ENCODE data around the gene RTP3.

DNA sequence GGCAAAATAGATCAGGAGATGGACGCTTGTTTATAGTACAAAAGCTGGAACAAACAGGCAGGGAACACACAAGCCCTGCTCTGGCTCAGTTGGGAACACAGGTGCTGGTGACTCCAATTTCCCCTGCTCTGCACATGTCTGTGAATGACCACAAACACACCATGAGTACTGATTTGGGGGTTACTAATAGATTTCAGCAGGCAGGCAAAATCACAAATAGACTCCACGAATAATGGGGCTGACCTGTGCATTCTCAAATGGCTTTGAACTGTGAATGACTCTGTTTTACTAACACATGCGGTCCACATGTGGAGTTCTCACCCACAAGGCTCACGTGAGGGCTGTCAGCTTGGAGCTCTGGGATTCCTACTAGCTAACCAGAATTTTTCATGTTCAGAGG, 3.9 kb downstream of the RTP3 start:
- TF ChIP-seq EP300 (IDR thresholded peaks at IDR 0.05): no peak
- TF ChIP-seq, protein P1, sequence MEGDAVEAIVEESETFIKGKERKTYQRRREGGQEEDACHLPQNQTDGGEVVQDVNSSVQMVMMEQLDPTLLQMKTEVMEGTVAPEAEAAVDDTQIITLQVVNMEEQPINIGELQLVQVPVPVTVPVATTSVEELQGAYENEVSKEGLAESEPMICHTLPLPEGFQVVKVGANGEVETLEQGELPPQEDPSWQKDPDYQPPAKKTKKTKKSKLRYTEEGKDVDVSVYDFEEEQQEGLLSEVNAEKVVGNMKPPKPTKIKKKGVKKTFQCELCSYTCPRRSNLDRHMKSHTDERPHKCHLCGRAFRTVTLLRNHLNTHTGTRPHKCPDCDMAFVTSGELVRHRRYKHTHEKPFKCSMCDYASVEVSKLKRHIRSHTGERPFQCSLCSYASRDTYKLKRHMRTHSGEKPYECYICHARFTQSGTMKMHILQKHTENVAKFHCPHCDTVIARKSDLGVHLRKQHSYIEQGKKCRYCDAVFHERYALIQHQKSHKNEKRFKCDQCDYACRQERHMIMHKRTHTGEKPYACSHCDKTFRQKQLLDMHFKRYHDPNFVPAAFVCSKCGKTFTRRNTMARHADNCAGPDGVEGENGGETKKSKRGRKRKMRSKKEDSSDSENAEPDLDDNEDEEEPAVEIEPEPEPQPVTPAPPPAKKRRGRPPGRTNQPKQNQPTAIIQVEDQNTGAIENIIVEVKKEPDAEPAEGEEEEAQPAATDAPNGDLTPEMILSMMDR (IDR thresholded peaks at IDR 0.05): no peak

All from stomach (tissue), 4 donors.